SK-N-SH (cell line): ENCODE results near the gene YAP1.

Experiments
- MAX ChIP-seq: IDR thresholded peaks from 2 replicates; pipeline ENCODE4 v1.4.0; 2012; ENCODE audit warnings: low read depth
- MEF2A ChIP-seq: IDR thresholded peaks from 2 replicates; pipeline ENCODE4 v1.4.0; 2012; ENCODE audit warnings: low read depth, borderline replicate concordance
- MXI1 ChIP-seq: IDR thresholded peaks from 2 replicates; pipeline ENCODE4 v1.6.1; 2012; ENCODE audit warnings: mild to moderate bottlenecking, low read depth, low read length, improper control_type of control experiment
- TAF1 ChIP-seq: IDR thresholded peaks from 2 replicates; pipeline ENCODE4 v1.6.1; 2012; ENCODE audit warnings: low read depth, mild to moderate bottlenecking, low read length, moderate library complexity, borderline replicate concordance
- USF2 ChIP-seq: fragments of 150-350 bp; IDR thresholded peaks from 2 replicates; pipeline ENCODE4 v1.6.1; 2017; ENCODE audit warnings: antibody characterized with exemption, low read length, low read depth, borderline replicate concordance
- TF ChIP-seq, protein P1 (sequence below): fragments of 200-600 bp; sonication (generic); IDR thresholded peaks from 2 replicates; pipeline ENCODE4 v1.6.1; 2017; ENCODE audit warnings: antibody characterized with exemption, mild to moderate bottlenecking, moderate library complexity

DNA sequence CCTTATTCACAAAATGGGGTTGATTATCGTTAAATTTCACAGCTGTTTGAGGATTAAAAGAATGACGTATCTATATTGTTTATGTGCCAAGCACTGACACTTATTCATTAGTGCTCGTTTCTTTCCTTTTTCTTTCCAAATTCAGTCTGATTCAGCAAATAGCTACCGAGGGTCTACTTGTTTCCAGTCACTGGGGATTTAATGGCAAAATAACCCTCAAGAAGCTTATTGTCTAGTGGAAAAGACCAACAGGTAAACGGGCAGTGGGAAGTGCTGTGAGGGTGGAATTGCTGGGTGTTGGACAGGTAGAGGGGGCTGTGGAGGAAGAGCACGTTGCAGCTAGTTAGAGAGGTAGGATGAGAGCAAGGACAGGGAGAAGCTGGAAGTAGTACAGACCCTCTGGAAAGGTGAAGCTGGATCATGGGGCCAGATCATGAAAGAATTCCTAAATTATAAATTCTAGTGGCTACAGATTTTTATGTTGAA is 158.8 kb downstream of the YAP1 start:
- TF ChIP-seq, protein P1, sequence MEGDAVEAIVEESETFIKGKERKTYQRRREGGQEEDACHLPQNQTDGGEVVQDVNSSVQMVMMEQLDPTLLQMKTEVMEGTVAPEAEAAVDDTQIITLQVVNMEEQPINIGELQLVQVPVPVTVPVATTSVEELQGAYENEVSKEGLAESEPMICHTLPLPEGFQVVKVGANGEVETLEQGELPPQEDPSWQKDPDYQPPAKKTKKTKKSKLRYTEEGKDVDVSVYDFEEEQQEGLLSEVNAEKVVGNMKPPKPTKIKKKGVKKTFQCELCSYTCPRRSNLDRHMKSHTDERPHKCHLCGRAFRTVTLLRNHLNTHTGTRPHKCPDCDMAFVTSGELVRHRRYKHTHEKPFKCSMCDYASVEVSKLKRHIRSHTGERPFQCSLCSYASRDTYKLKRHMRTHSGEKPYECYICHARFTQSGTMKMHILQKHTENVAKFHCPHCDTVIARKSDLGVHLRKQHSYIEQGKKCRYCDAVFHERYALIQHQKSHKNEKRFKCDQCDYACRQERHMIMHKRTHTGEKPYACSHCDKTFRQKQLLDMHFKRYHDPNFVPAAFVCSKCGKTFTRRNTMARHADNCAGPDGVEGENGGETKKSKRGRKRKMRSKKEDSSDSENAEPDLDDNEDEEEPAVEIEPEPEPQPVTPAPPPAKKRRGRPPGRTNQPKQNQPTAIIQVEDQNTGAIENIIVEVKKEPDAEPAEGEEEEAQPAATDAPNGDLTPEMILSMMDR: no peak
- TF ChIP-seq USF2 (no peak), TAF1 (no peak), MEF2A (no peak), MXI1 (no peak), MAX (no peak)
